Aorta (tissue), 5 donors: ENCODE data around the gene MAN2A2. TPM values are rescaled to one million over a fixed set of nuclear protein-coding genes. Genes with fewer than 3 reads are reported as not detected.
A peak's percentile ranks its signal among the peaks of the same experiment; 100 is the strongest.

Experiments
- ATAC-seq: fragments of 200-7000 bp; cut with Tn5 transposase; one replicate; pipeline ENCODE4 v1.9.1; 2022; ENCODE audit warnings: moderate library complexity; ENCODE audit not compliant: low FRiP score
- DNase-seq, 2 donors: peaks; one replicate each; pipeline ENCODE4 v3.0.0-alpha.2; 2020
- H3K27ac ChIP-seq, 2 donors: one replicate each; pipeline ENCODE4 v1.5.1; 2013; ENCODE audit warnings: low read length in 2 of 2, mild to moderate bottlenecking in 2 of 2, moderate library complexity in 2 of 2, control low read depth in 1 of 2, inconsistent platforms in 1 of 2, low read depth in 1 of 2
- H3K27me3 ChIP-seq, 2 donors: one replicate each; pipeline ENCODE4 v1.6.1; 2013; ENCODE audit warnings: control low read depth in 1 of 2, low read length in 1 of 2, mild to moderate bottlenecking in 1 of 2, moderate library complexity in 1 of 2; ENCODE audit not compliant: insufficient read depth in 2 of 2, control insufficient read depth in 1 of 2
- H3K36me3 ChIP-seq, 2 donors: one replicate each; pipeline ENCODE4 v1.6.1; 2013; ENCODE audit warnings: control low read depth in 1 of 2, low read length in 1 of 2, mild to moderate bottlenecking in 1 of 2; ENCODE audit not compliant: insufficient read depth in 2 of 2, control insufficient read depth in 1 of 2
- H3K4me1 ChIP-seq, 2 donors: one replicate each; pipeline ENCODE4 v1.6.1; 2013; ENCODE audit warnings: low read length in 2 of 2, control low read depth in 1 of 2, mild to moderate bottlenecking in 1 of 2, moderate library complexity in 1 of 2; ENCODE audit not compliant: insufficient read depth in 2 of 2, control insufficient read depth in 1 of 2
- H3K4me3 ChIP-seq, 2 donors: one replicate each; pipeline ENCODE4 v1.5.1; 2013; ENCODE audit warnings: low read length in 2 of 2, control low read depth in 1 of 2, mild to moderate bottlenecking in 1 of 2
- H3K9me3 ChIP-seq: one replicate; pipeline ENCODE4 v1.6.1; 2013; ENCODE audit warnings: mild to moderate bottlenecking, low read length; ENCODE audit not compliant: control insufficient read depth
- WGBS, 2 donors: extraction: QIAGEN DNeasy Blood & Tissue Kit; methylation state at CpG; one replicate each; pipeline ENCODE4 v1.1.7; 2013; 5-methylcytosine and 5-hydroxymethylcytosine counted together
- intact Hi-C, 2 donors: fragments of 100-400 bp; cut with DNase I; formaldehyde crosslinking; loops; one replicate each; pipeline versions ENCODE4 v1.14.2 to v1.15.0; 2022
- polyA plus RNA-seq, 2 donors: library from polyadenylated mRNA; stranded (reverse); fragments of 200-250 nt; gene quantifications; one replicate each; pipeline ENCODE4 v1.2.3, GENCODE V29; 2013
- total RNA-seq, 2 donors: library from RNA; stranded (reverse); fragmentation: NEBNext Ultra II Directional; extraction: Animal tissue kit (Norgen Biotek cat#: 25700); gene quantifications; one replicate each; pipeline ENCODE4 v1.2.1, GENCODE V29; 2021
- donor health status: healthy with polysubstance abuse.
- donor health status: Bipolar disorder and iron deficiency.
- donor health status: DM: no; HTN: no; CAD: no.
- donor health status: DM: no; HTN: no; CAD: no.
- donor health status: DM: yes; HTN: yes; CAD: no.

Gene MAN2A2
- total and polyA plus RNA-seq, 4 donors, result 19.2 to 82.4 (median 52.9) TPM

DNA sequence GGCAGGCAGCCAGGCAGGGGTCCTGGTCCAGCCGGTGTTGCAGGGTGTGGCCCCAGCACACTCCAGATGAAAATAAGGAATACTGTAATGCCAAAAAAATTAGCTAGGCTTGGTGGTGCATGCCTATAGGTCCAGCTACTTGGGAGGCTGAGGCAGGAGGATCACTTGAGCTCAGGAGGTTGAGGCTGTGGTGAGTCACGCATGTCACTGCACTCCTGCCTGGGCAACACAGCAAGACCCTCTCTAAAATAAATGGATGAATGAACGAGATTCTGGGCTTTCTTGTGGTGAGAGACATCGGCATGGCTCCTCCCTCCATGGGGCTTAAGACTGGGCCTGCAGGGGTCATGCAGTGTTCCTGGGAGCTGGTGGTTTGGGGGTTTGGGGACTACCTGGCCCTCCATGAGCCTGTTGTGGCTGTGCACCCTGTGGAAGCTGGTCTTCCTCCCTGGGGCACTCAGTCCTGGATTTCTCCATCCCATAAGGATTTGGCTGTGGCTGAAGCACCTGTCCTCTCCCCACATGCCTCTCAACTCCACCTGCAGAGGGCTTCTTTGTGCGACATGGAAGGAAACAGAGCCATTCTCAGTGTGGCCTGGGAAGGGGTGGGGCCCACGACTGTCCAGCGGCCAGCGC lies 44.0 kb downstream of the MAN2A2 start:
- Histone ChIP-seq H3K27ac (no peak overlapping the region), H3K4me1 (no peaks in the 10 kb centered on the region), H3K4me3 (no peak overlapping the region), H3K27me3 (no peaks in the 10 kb centered on the region), H3K36me3 (peaks cover 6 to 20% of the 10 kb centered on the region in 2 donors), H3K9me3 (no peaks in the 10 kb centered on the region)
- ATAC-seq (no peak), DNase-seq (peak in 1 of 2 donors; percentile 20)
- intact Hi-C loops, result no loop called here
- WGBS, 2 donors, result 77 to 91% methylated on average over 8 of the region's 8 CpGs

GRCh38 chr15:90947577-90948357 lies 44.7 kb downstream of the MAN2A2 start:
- H3K27ac ChIP-seq, result no peak overlapping the region
- ATAC-seq (no peak), DNase-seq (no peak)
- H3K4me3 ChIP-seq, result no peak overlapping the region
- H3K27me3 ChIP-seq, result no peaks in the 10 kb centered on the region
- WGBS, 2 donors, result 89 to 94% methylated on average over 18 of the region's 18 CpGs
- H3K36me3 ChIP-seq, result peaks cover 6 to 16% of the 10 kb centered on the region in 2 donors
- no peaks in the 10 kb centered on the region for H3K9me3 ChIP-seq
- no peaks in the 10 kb centered on the region for H3K4me1 ChIP-seq
- intact Hi-C loops, result no loop called here

DNA sequence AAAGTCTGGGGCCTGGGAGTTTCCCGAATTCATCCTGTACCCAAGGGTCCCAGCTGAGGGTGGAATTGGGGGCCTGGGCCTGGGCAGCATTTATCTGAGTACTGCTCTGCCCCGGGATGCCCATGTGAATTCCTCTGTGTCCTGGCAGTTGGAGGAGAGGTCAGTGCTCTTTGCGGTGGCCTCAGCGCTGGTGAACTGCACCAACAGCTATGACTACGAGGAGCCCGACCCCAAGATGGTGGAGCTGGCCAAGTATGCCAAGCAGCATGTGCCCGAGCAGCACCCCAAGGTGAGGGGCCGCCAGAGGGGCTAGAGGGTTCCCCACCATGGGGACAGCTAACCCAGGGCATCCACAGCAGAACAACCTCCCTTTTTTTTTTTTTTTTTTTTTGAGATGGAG lies 45.4 kb downstream of the MAN2A2 start:
- H3K36me3 ChIP-seq, result peaks cover 6 to 19% of the 10 kb centered on the region in 2 donors
- no peaks in the 10 kb centered on the region for H3K9me3 ChIP-seq
- ATAC-seq (no peak), DNase-seq (no peak)
- no peak overlapping the region for H3K4me3 ChIP-seq
- no peaks in the 10 kb centered on the region for H3K4me1 ChIP-seq
- H3K27ac ChIP-seq, result no peak overlapping the region
- intact Hi-C loops, result no loop called here
- no peaks in the 10 kb centered on the region for H3K27me3 ChIP-seq
- 93 to 96% methylated on average over 8 of the region's 8 CpGs for WGBS, 2 donors

DNA sequence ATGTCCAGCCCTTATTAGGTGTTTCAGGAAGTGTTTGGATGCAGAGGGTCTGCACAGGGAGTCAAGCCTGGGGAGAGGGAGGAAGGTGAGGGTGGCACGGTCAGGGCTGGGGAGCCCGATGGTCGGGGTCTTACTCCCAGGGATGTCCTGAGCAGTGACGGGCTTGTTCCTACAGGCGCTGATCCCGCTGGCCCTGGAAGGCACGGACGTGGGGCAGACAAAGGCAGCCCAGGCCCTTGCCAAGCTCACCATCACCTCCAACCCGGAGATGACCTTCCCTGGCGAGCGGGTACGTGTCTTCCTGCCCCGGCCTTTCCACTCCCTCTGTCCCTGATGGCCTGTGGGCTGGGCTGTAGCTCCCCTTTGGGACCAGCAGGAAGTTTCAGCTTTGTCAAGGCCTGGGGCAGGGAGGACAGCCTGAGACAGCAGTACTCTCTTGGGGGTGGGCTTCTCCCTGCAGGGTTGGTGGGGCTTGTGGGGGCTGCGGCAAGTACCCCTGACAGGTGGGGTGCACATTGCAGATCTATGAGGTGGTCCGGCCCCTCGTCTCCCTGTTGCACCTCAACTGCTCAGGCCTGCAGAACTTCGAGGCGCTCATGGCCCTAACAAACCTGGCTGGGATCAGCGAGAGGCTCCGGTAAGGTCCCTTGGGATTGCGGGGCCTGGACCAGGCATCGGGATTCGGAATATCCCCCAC lies 47.0 kb downstream of the MAN2A2 start:
- H3K4me3 ChIP-seq, result no peak overlapping the region
- DNase-seq (no peak), ATAC-seq (no peak)
- no peaks in the 10 kb centered on the region for H3K4me1 ChIP-seq
- H3K36me3 ChIP-seq, result peaks cover 6 to 16% of the 10 kb centered on the region in 2 donors
- H3K9me3 ChIP-seq, result no peaks in the 10 kb centered on the region
- no peaks in the 10 kb centered on the region for H3K27me3 ChIP-seq
- intact Hi-C loops, result loop anchor here (10.0 kb wide), 2 partner anchors 75 to 85 kb away; partner anchors contain the start of gene VPS33B (in 1 of the 2)
- 91 to 93% methylated on average over 23 of the region's 23 CpGs for WGBS, 2 donors
- no peak overlapping the region for H3K27ac ChIP-seq

- Histone ChIP-seq H3K27me3 (no peaks in the 10 kb centered on the region), H3K27ac (no peak overlapping the region), H3K9me3 (no peaks in the 10 kb centered on the region), H3K4me1 (no peaks in the 10 kb centered on the region), H3K4me3 (no peak overlapping the region), H3K36me3 (peaks cover 6 to 16% of the 10 kb centered on the region in 2 donors)
- no peak for DNase-seq
- intact Hi-C loops, result loop anchor here (10.0 kb wide), 2 partner anchors 74 to 84 kb away; partner anchors contain the start of gene VPS33B (in 1 of the 2)
- ATAC-seq, result no peak
- 91 to 95% methylated on average over 6 of the region's 6 CpGs for WGBS, 2 donors
Measured at GRCh38 chr15:90950676-90951075, 47.6 kb downstream of the MAN2A2 start.

DNA sequence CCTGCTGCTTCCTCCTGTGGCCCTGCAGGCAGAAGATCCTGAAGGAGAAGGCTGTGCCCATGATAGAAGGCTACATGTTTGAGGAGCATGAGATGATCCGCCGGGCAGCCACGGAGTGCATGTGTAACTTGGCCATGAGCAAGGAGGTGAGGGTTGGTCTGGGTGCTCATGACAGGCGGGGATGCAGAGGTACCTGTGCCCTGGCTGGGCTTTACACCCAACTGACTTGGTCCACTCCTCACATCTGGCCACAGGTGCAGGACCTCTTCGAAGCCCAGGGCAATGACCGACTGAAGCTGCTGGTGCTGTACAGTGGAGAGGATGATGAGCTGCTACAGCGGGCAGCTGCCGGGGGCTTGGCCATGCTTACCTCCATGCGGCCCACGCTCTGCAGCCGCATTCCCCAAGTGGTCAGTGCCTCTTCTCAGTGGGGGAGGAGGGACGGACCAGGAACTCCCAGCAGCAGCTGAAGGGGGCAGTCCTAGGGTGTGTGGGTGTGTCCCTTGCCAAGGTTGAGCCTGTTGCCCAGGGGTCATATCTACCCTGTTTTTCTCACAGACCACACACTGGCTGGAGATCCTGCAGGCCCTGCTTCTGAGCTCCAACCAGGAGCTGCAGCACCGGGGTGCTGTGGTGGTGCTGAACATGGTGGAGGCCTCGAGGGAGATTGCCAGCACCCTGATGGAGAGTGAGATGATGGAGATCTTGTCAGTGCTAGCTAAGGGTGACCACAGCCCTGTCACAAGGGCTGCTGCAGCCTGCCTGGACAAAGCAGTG lies 50.0 kb downstream of the MAN2A2 start:
- DNase-seq, result peak in 1 of 2 donors; percentile 59

DNA sequence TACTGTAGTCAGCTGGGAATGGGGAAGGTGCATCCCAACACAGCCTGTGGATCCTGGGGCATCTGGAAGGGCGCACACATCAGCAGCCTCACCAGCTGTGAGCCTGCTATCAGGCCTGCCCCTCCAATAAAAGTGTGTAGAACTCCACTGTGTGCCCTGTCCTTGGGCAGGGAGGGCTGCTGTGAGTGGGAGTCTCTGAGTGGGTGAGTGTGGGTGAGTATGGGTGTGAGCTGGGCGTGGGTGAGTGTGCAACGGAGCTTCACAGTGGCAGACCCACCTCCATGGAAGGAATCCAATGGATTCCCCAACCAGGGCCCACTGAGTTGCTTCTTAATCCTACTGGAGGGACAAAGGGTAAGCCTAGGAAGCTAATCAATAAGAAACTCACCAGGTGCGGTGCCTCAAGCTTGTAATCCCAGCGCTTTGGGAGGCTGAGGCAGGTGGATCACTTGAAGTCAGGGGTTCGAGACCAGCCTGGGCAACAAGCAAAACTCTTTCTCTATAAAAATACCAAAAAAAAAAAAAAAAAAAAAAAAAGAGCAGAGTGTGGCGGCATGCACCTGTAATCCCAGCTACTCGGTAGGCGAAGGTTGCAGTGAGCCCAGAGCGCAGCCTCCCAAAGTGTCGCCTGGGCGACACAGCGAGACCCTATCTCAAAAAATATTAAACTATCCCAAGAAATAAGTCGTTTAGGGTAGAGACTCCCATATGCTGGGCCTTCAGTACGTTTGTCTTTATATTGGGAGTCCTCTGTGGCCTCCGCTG lies 51.0 kb downstream of the MAN2A2 start:
- Histone ChIP-seq H3K4me1 (no peaks in the 10 kb centered on the region), H3K4me3 (no peak overlapping the region), H3K36me3 (peaks cover 6 to 8% of the 10 kb centered on the region in 2 donors), H3K27ac (no peak overlapping the region), H3K27me3 (no peaks in the 10 kb centered on the region), H3K9me3 (no peaks in the 10 kb centered on the region)
- DNase-seq, result no peak
- ATAC-seq, result no peak
- intact Hi-C loops, result loop anchor here (1.0 to 10.0 kb wide), 3 partner anchors 19 to 81 kb away; partner anchors contain the start of genes UNC45A (in 1 of the 2) and VPS33B (in 1 of the 2)
- 71% methylated on average over 16 of the region's 16 CpGs for WGBS, 2 donors

More for the DNA sequence above, 50.0 kb downstream of the MAN2A2 start:
- 88 to 92% methylated on average over 14 of the region's 14 CpGs for WGBS, 2 donors
- H3K4me3 ChIP-seq, result no peak overlapping the region
- no peak for ATAC-seq
- H3K9me3 ChIP-seq, result no peaks in the 10 kb centered on the region
- intact Hi-C loops, result loop anchor here (10.0 kb wide), 2 partner anchors 72 to 82 kb away; partner anchors contain the start of gene VPS33B (in 1 of the 2)
- no peak overlapping the region for H3K27ac ChIP-seq
- no peaks in the 10 kb centered on the region for H3K27me3 ChIP-seq
- peaks cover 6 to 11% of the 10 kb centered on the region in 2 donors for H3K36me3 ChIP-seq
- no peaks in the 10 kb centered on the region for H3K4me1 ChIP-seq
